Caco-2 (cell line): Measurements from ENCODE around the gene LRG1. TPM values are rescaled to one million over a fixed set of nuclear protein-coding genes. Genes with fewer than 3 reads are reported as not detected.
A peak's percentile ranks its signal among the peaks of the same experiment; 100 is the strongest.

Experiments used
- BruUV-seq: library from RNA; stranded (reverse); fragments of 400-500 nt; replicated peaks from 2 replicates; lab custom pipeline; 2021; lab: Mats Ljungman, UMichigan
- CTCF ChIA-PET: fragments of 300-600 bp; sonication (Branson Sonifier 250); formaldehyde crosslinking; loops from one replicate; lab custom pipeline; 2022; ENCODE audit warnings: antibody characterized with exemption; lab: Charles Lee
- POLR2A ChIA-PET: fragments of 300-600 bp; sonication (Branson Sonifier 250); formaldehyde crosslinking; loops from one replicate; lab custom pipeline; 2022; ENCODE audit warnings: antibody characterized with exemption; lab: Charles Lee
- DNase-seq, 2 experiments: peaks; one replicate each; pipeline versions ENCODE4 v3.0.0 to v3.0.0-alpha.2; 2020 to 2022
- H3K27me3 ChIP-seq: replicated peaks from 2 replicates; pipeline ENCODE4 v1.6.0; 2011; ENCODE audit warnings: low read length; ENCODE audit not compliant: control insufficient read depth, insufficient read depth
- H3K36me3 ChIP-seq: 2 replicates; pipeline ENCODE4 v1.5.1; 2011; ENCODE audit warnings: low read length; ENCODE audit not compliant: control insufficient read depth, insufficient read depth
- H3K4me1 ChIP-seq: fragments of 250-450 bp; sonication (Bioruptor Pico); 2 replicates; pipeline ENCODE4 v1.5.1; 2020; ENCODE audit warnings: mild to moderate bottlenecking
- H3K4me3 ChIP-seq: 2 replicates; pipeline ENCODE4 v1.5.1; 2011; ENCODE audit warnings: low read depth, mild to moderate bottlenecking, control low read depth, low read length
- H3K9me3 ChIP-seq: fragments of 250-450 bp; sonication (Bioruptor Pico); 2 replicates; pipeline ENCODE4 v1.5.1; 2020; ENCODE audit warnings: mild to moderate bottlenecking, moderate library complexity
- H3K27ac Mint-ChIP-seq: one replicate; pipeline ENCODE4 v1.8.0; 2022; ENCODE audit warnings: mixed read lengths; ENCODE audit not compliant: unreplicated experiment
- H3K27me3 Mint-ChIP-seq: one replicate; pipeline ENCODE4 v1.8.0; 2022; ENCODE audit warnings: mixed read lengths; ENCODE audit not compliant: insufficient read depth, unreplicated experiment
- H3K36me3 Mint-ChIP-seq: one replicate; pipeline ENCODE4 v1.8.0; 2022; ENCODE audit warnings: mild to moderate bottlenecking, mixed read lengths; ENCODE audit not compliant: insufficient read depth, unreplicated experiment
- H3K4me1 Mint-ChIP-seq: one replicate; pipeline ENCODE4 v1.8.0; 2022; ENCODE audit warnings: low read depth, mixed read lengths; ENCODE audit not compliant: unreplicated experiment
- H3K4me3 Mint-ChIP-seq: one replicate; pipeline ENCODE4 v1.8.0; 2022; ENCODE audit warnings: mild to moderate bottlenecking, moderate library complexity, mixed read lengths; ENCODE audit not compliant: unreplicated experiment
- H3K9me3 Mint-ChIP-seq: one replicate; pipeline ENCODE4 v1.8.0; 2022; ENCODE audit warnings: mixed read lengths; ENCODE audit not compliant: unreplicated experiment
- CTCF ChIP-seq, 2 experiments: fragments of 200-600 bp in 1 of 2; IDR thresholded peaks; 1 replicate in 1 of 2; 2 replicates in 1 of 2; pipeline versions ENCODE4 v1.5.1 to v1.8.0; 2011 to 2022; ENCODE audit warnings: antibody characterized with exemption in 1 of 2, control low read depth in 1 of 2, inconsistent platforms in 1 of 2, low read depth in 1 of 2, low read length in 1 of 2, mild to moderate bottlenecking in 1 of 2, moderate library complexity in 1 of 2; ENCODE audit not compliant: insufficient read depth in 1 of 2, severe bottlenecking in 1 of 2, unreplicated experiment in 1 of 2
- intact Hi-C: fragments of 100-400 bp; cut with micrococcal nuclease; formaldehyde crosslinking; loops from one replicate; pipeline ENCODE4 v1.10.0; 2022; ENCODE audit not compliant: unreplicated experiment
- total RNA-seq: library from RNA; stranded (reverse); gene quantifications from 2 replicates; pipeline ENCODE4 v1.2.3, GENCODE V29; 2022

LRG1 gene
- total RNA-seq, 1 experiment from 2014 or later: 0.61 TPM

- no peak overlapping the region for H3K27ac Mint-ChIP-seq
- CTCF ChIA-PET: no interaction called here
Observed at GRCh38 chr19:4533334-4533733, 6.5 kb downstream of the LRG1 start.

GRCh38 chr19:4531562-4532165 is 8.2 kb downstream of the LRG1 start:
- no peak for DNase-seq
- CTCF ChIA-PET: no interaction called here
- intact Hi-C loops: no loop called here
- H3K4me1 Mint-ChIP-seq: no peaks in the 10 kb centered on the region
- TF ChIP-seq CTCF (IDR thresholded peaks at IDR 0.05; ENCODE audit: insufficient read depth in 1 of 2, low read depth in 1 of 2, low read length in 1 of 2, severe bottlenecking in 1 of 2, unreplicated experiment in 1 of 2): no peak
- no peaks in the 10 kb centered on the region for H3K9me3 Mint-ChIP-seq
- Histone ChIP-seq H3K4me1 (peaks cover 4% of the 10 kb centered on the region; the same call in 1 of the 2 replicates), H3K27me3 (no peaks in the 10 kb centered on the region), H3K36me3 (no peaks in the 10 kb centered on the region), H3K4me3 (no peak overlapping the region), H3K9me3 (no peaks in the 10 kb centered on the region)
- H3K36me3 Mint-ChIP-seq: no peaks in the 10 kb centered on the region
- BruUV-seq: no TSS peak
- no peaks in the 10 kb centered on the region for H3K27me3 Mint-ChIP-seq
- H3K4me3 Mint-ChIP-seq: no peak overlapping the region
- POLR2A ChIA-PET: no interaction called here
- H3K27ac Mint-ChIP-seq: no peak overlapping the region

More at GRCh38 chr19:4533334-4533733, 6.5 kb downstream of the LRG1 start:
- Histone ChIP-seq H3K9me3 (no peaks in the 10 kb centered on the region), H3K4me1 (peaks cover 4% of the 10 kb centered on the region; the same call in 1 of the 2 replicates), H3K4me3 (no peak overlapping the region), H3K36me3 (no peaks in the 10 kb centered on the region), H3K27me3 (no peaks in the 10 kb centered on the region)
- no peak for TF ChIP-seq CTCF (IDR thresholded peaks at IDR 0.05; ENCODE audit: insufficient read depth in 1 of 2, low read depth in 1 of 2, low read length in 1 of 2, severe bottlenecking in 1 of 2, unreplicated experiment in 1 of 2)
- intact Hi-C loops: no loop called here
- DNase-seq: no peak
- H3K4me1 Mint-ChIP-seq: no peaks in the 10 kb centered on the region
- H3K36me3 Mint-ChIP-seq: no peaks in the 10 kb centered on the region
- POLR2A ChIA-PET: no interaction called here
- H3K9me3 Mint-ChIP-seq: no peaks in the 10 kb centered on the region
- BruUV-seq: no TSS peak
- H3K4me3 Mint-ChIP-seq: peak overlapping the region; percentile 17
- H3K27me3 Mint-ChIP-seq: no peaks in the 10 kb centered on the region

- DNase-seq: no peak
- CTCF ChIA-PET: no interaction called here
Observed at GRCh38 chr19:4529924-4530522, 9.8 kb downstream of the LRG1 start.

More at GRCh38 chr19:4529924-4530522, 9.8 kb downstream of the LRG1 start:
- no peak for TF ChIP-seq CTCF (IDR thresholded peaks at IDR 0.05; ENCODE audit: insufficient read depth in 1 of 2, low read depth in 1 of 2, low read length in 1 of 2, severe bottlenecking in 1 of 2, unreplicated experiment in 1 of 2)
- Histone ChIP-seq H3K27me3 (no peaks in the 10 kb centered on the region), H3K9me3 (no peaks in the 10 kb centered on the region), H3K4me1 (no peaks in the 10 kb centered on the region), H3K36me3 (no peaks in the 10 kb centered on the region), H3K4me3 (no peak overlapping the region)
- Mint-ChIP-seq H3K27me3 (no peaks in the 10 kb centered on the region), H3K36me3 (no peaks in the 10 kb centered on the region), H3K4me1 (no peaks in the 10 kb centered on the region), H3K27ac (no peak overlapping the region), H3K4me3 (no peak overlapping the region), H3K9me3 (no peaks in the 10 kb centered on the region)
- no TSS peak for BruUV-seq
- POLR2A ChIA-PET: no interaction called here
- intact Hi-C loops: no loop called here
